Common myeloid progenitor, CD34-positive (primary cell): ENCODE data around the gene KCNA10.
A peak's percentile ranks its signal among the peaks of the same experiment; 100 is the strongest.
"Not testable (repeated sequence)": the region's sequence is repeated elsewhere in the genome, so short reads cannot be mapped to it uniquely, and the experiment has no call there.

Experiments
- CTCF ChIA-PET: fragments of 350-600 bp; sonication (Branson Sonifier 250); formaldehyde crosslinking; loops from one replicate; lab custom pipeline; 2021; ENCODE audit warnings: antibody characterized with exemption; lab: Charles Lee
- POLR2A ChIA-PET: fragments of 350-600 bp; sonication (Branson Sonifier 250); formaldehyde crosslinking; loops from one replicate; lab custom pipeline; 2021; ENCODE audit warnings: antibody characterized with exemption; lab: Charles Lee
- DNase-seq, 3 donors: peaks; one replicate each; pipeline versions ENCODE4 v3.0.0 to v3.0.0-alpha.2; 2013
- H3K27ac ChIP-seq, 2 experiments: 1 replicate in 1 of 2; 2 replicates in 1 of 2; pipeline ENCODE4 v1.7.0; 2013; ENCODE audit warnings: inconsistent platforms in 2 of 2, low read length in 2 of 2, mild to moderate bottlenecking in 2 of 2, low read depth in 1 of 2, moderate library complexity in 1 of 2; ENCODE audit not compliant: severe bottlenecking in 2 of 2, insufficient read depth in 1 of 2, poor library complexity in 1 of 2
- H3K27me3 ChIP-seq, 5 experiments: replicated peaks in 2 of 5; 1 replicate in 3 of 5; 2 replicates in 2 of 5; pipeline versions ENCODE4 v1.6.1 to v1.7.0; 2013; ENCODE audit warnings: low read length in 4 of 5, mild to moderate bottlenecking in 2 of 5, moderate library complexity in 2 of 5, inconsistent platforms in 1 of 5; ENCODE audit not compliant: insufficient read depth in 5 of 5, control insufficient read depth in 4 of 5
- H3K36me3 ChIP-seq, 4 experiments: 1 replicate in 2 of 4; 2 replicates in 2 of 4; pipeline versions ENCODE4 v1.6.1 to v1.7.0; 2013; ENCODE audit warnings: low read length in 3 of 4, control low read depth in 1 of 4, mild to moderate bottlenecking in 1 of 4; ENCODE audit not compliant: control insufficient read depth in 4 of 4, insufficient read depth in 4 of 4
- H3K4me1 ChIP-seq, 4 experiments: 1 replicate in 3 of 4; 2 replicates in 1 of 4; pipeline versions ENCODE4 v1.6.1 to v1.7.1; 2013; ENCODE audit warnings: low read length in 3 of 4, mild to moderate bottlenecking in 3 of 4, control low read depth in 1 of 4, inconsistent platforms in 1 of 4, moderate library complexity in 1 of 4; ENCODE audit not compliant: control insufficient read depth in 4 of 4, insufficient read depth in 4 of 4; ENCODE audit errors: control extremely low read depth in 1 of 4
- H3K4me3 ChIP-seq, 7 experiments: 1 replicate in 4 of 7; 2 replicates in 3 of 7; pipeline versions ENCODE4 v1.5.1 to v1.7.0; 2013; ENCODE audit warnings: mild to moderate bottlenecking in 7 of 7, low read length in 6 of 7, moderate library complexity in 6 of 7, inconsistent platforms in 2 of 7, low read depth in 2 of 7, control low read depth in 1 of 7; ENCODE audit not compliant: insufficient read depth in 4 of 7, control insufficient read depth in 1 of 7; ENCODE audit errors: extremely low read depth in 1 of 7
- H3K9me3 ChIP-seq, 5 experiments: 1 replicate in 4 of 5; 2 replicates in 1 of 5; pipeline versions ENCODE4 v1.6.1 to v1.7.1; 2013; ENCODE audit warnings: low read length in 4 of 5, mild to moderate bottlenecking in 2 of 5, inconsistent platforms in 1 of 5, low read depth in 1 of 5, moderate library complexity in 1 of 5; ENCODE audit not compliant: control insufficient read depth in 4 of 5, insufficient read depth in 2 of 5; ENCODE audit errors: control extremely low read depth in 1 of 5
- WGBS: methylation state at CpG from one replicate; pipeline ENCODE4 v1.1.5; 2013; ENCODE audit not compliant: insufficient coverage; 5-methylcytosine and 5-hydroxymethylcytosine counted together

Gene KCNA10

DNA sequence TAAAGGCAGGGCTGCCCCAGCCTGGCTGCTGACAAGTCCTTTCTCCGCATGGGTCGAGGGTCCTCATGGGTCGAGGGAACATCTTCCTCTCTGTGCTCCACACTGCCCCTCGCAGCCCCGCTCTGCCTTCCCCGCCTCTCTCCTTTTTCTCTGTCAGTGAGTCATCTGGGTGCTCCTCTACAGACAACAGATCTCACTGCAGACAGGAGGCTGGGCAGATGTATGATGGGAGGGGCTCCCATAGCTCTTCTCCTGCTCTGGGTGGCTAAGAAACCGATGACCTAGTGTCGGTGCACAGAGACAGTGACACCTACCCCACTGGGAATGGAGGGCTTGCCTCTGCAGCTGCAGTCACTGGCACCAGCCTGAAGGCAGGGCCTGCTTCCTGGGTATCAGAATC, 5.5 kb downstream of the KCNA10 start:
- POLR2A ChIA-PET = no interaction called here
- DNase-seq = no peak
- WGBS = 96% methylated on average over 6 of the region's 8 CpGs

DNA sequence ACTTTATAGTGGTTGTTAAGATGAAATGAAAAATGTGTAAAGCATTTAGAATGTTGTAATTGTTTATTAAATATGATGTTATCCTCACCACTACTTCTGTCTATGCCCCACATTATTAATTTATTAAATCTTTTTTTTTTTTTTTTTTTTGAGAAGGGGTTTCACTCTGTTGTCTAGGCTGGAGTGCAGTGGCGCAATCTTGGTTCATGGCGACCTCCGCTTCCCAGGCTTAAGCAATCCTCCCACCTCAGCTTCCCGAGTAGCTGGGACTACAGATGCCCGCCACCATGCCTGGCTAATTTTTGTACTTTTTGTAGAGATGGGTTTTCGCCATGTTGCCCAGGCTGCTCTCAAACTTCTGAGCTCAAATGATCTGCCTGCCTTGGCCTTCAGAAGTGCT, 7.5 kb downstream of the KCNA10 start:
- no peaks in the 10 kb centered on the region for H3K36me3 ChIP-seq
- no CpG with 5 or more reads among the region's 6 CpGs for WGBS
- ChIA-PET CTCF (interaction anchor here (1.0 to 3.1 kb wide), 3 partner anchors 12 to 76 kb away, joined by 3 to 12 read pairs (median 5); no protein-coding TSS in a partner anchor), POLR2A (no interaction called here)
- DNase-seq = no peak
- no peaks in the 10 kb centered on the region for H3K9me3 ChIP-seq
- H3K27me3 ChIP-seq = no peaks in the 10 kb centered on the region
- H3K4me3 ChIP-seq = no peak overlapping the region
- no peak overlapping the region for H3K27ac ChIP-seq
- H3K4me1 ChIP-seq = peaks cover 0 to 5% (median 2%) of the 10 kb centered on the region in 4 experiments

More for the DNA sequence above, 5.5 kb downstream of the KCNA10 start:
- CTCF ChIA-PET = interaction anchor here (3.1 kb wide), 1 partner anchor 18 kb away, joined by 12 read pairs; no protein-coding TSS in a partner anchor
- Histone ChIP-seq H3K27me3 (no peaks in the 10 kb centered on the region), H3K27ac (no peak overlapping the region), H3K4me3 (no peak overlapping the region), H3K4me1 (no peaks in the 10 kb centered on the region), H3K36me3 (no peaks in the 10 kb centered on the region), H3K9me3 (peaks cover 0 to 3% (median 0%) of the 10 kb centered on the region in 5 experiments)

DNA sequence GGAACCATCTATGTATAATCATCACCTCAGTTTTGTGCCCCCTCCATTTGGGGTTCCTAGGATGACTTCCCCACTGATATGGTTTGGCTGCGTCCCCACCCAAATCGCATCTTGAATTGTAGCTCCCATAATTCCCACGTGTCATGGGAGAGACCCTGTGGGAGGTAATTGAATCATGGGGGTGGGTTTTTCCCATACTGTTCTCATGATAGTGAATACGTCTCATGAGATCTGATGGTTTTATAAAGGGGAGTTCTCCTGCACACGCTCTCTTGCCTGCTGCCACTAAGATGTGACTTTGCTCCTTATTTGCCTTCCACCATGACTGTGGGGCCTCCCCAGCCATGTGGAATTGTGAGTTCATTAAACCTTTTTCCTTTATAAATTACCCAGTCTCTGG, 8.1 kb downstream of the KCNA10 start:
- H3K9me3 ChIP-seq, H3K4me3 ChIP-seq, H3K4me1 ChIP-seq, DNase-seq, H3K27me3 ChIP-seq, H3K27ac ChIP-seq, POLR2A ChIA-PET, H3K36me3 ChIP-seq: not testable (repeated sequence)
- CTCF ChIA-PET = interaction anchor here (1.0 to 3.1 kb wide), 2 partner anchors 15 to 75 kb away, joined by 3 to 12 read pairs; no protein-coding TSS in a partner anchor
- no CpG with 5 or more reads among the region's 5 CpGs for WGBS

DNA sequence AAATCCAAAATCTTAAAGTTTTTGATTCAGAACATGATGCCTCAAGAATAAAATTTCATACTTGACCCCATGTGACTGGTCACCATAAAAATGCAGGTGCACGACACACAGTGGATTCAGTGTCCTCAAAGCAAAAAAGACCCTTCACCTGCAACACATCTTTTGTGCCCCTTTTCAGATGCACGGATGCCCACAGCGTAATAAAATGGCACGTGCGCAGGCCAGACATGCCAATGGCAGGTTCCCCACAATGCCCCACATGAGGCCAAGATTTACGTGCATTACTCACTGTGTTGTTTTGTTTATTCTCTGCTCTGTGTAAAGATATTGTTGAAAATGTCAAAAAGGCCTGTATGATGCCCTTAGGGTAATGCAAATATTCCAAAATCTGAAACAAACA, 9.3 kb downstream of the KCNA10 start:
- no peak for DNase-seq
- CTCF ChIA-PET = interaction anchor here (1.0 to 1.2 kb wide), 3 partner anchors 13 to 36 kb away, joined by 3 to 4 read pairs (median 4); no protein-coding TSS in a partner anchor
- POLR2A ChIA-PET = no interaction called here
- peaks cover 0 to 5% (median 2%) of the 10 kb centered on the region in 4 experiments for H3K4me1 ChIP-seq
- H3K9me3 ChIP-seq = no peaks in the 10 kb centered on the region
- H3K36me3 ChIP-seq = no peaks in the 10 kb centered on the region
- H3K4me3 ChIP-seq = no peak overlapping the region
- no peaks in the 10 kb centered on the region for H3K27me3 ChIP-seq
- 98% methylated on average over 6 of the region's 6 CpGs for WGBS
- H3K27ac ChIP-seq = no peak overlapping the region

DNA sequence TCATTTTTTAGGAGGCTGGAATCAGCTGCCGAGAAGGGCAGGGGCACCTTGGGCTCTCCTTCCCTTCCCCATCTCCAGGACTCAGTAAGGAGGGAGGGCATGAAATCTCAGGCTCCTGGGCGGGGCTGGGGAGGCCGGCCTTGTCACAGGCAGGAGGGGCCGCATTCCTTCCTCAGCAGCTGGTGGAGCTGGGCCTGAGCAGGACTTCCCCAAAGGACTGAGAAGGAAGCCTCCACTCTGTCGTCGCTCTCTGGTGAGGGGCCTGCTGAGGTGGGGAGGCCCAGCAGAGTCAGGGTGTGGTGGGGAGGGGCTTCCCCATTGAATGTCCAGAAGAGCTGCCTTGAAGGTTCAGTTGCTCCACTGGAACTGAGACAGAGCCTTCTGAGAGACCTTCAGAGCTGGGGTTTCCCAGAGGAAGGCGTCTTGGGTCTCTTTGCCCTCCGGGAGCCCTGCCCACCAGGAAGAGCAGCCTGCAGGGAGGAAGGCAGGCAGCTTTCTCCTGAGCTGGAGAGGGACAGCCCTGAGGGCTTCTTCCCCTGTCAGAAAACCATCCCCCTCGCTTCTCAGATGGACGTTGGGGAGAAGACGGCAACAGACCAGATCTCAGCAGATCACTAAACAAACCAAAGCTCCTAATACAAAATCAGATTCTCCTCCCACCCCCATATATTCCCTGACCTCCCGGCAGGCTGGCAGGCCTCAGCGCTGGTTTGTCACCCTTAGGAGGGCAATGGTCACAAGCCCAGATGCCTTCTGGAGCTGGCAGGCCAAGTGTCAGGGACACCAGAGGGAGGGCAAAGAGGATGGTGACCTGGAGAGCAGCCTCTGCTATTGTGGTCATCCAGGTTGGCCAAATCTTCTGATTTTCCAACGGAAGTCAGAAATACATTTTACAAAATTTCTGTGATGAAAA, 10.7 kb downstream of the KCNA10 start:
- Histone ChIP-seq H3K27ac (no peak overlapping the region), H3K27me3 (no peaks in the 10 kb centered on the region), H3K4me3 (no peak overlapping the region), H3K9me3 (no peaks in the 10 kb centered on the region), H3K4me1 (peaks cover 0 to 5% (median 2%) of the 10 kb centered on the region in 4 experiments), H3K36me3 (no peaks in the 10 kb centered on the region)
- DNase-seq = peak in 2 of 3 donors; percentile 31 to 41
- 35% methylated on average over 8 of the region's 14 CpGs for WGBS
- POLR2A ChIA-PET = no interaction called here
- CTCF ChIA-PET = interaction anchor here (1.2 to 2.4 kb wide), 4 partner anchors 12 to 35 kb away, joined by 4 to 10 read pairs (median 4); no protein-coding TSS in a partner anchor

DNA sequence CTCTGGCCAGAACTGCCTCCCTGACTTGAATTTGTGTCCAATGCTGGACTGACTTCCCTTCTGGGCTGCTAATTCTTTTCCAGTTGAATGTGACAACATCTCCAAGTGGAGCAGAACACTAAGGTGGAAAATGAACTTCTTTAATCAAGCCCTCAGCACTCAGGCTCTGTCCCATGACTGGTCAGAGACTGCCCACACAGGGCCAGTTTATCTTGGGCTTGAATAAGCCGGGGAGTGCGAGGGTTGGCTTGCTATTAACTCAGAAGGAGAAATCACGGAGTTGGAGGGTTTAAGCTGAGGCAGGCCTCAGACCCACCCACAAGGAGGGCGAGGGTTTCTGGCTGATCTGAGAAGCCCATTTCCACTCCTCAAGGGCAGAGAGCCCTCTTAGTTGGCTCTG, 12.4 kb downstream of the KCNA10 start:
- no peaks in the 10 kb centered on the region for H3K9me3 ChIP-seq
- H3K27me3 ChIP-seq = no peaks in the 10 kb centered on the region
- CTCF ChIA-PET = interaction anchor here (2.4 kb wide), 1 partner anchor 10 kb away, joined by 10 read pairs; no protein-coding TSS in a partner anchor
- H3K27ac ChIP-seq = no peak overlapping the region
- H3K36me3 ChIP-seq = no peaks in the 10 kb centered on the region
- POLR2A ChIA-PET = no interaction called here
- H3K4me1 ChIP-seq = peaks cover 0 to 9% (median 8%) of the 10 kb centered on the region in 4 experiments
- no peak for DNase-seq
- WGBS = 97% methylated on average over 3 of the region's 4 CpGs
- no peak overlapping the region for H3K4me3 ChIP-seq

DNA sequence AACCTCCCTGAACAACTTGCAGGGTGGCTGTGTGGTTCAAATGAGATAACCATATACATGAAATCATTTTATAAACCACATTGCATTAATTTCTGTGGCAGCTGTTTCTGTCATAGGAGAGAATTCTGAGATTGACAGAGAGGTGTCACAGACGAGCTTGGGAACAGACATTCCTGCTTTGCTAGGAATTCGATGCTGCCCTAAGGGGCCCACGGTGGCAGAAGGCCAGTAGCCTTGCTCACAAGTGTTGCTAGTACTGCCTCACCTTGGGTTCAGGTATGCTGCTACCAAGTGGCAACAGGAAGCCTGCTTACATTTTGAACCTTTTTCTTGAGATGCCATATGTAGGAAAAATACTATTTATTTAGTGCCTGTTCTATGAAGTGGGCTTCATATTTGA, 13.4 kb downstream of the KCNA10 start:
- no peak for DNase-seq
- Histone ChIP-seq H3K27ac (no peak overlapping the region), H3K4me1 (peaks cover 0 to 11% (median 9%) of the 10 kb centered on the region in 4 experiments), H3K9me3 (no peaks in the 10 kb centered on the region), H3K4me3 (no peak overlapping the region), H3K27me3 (no peaks in the 10 kb centered on the region), H3K36me3 (no peaks in the 10 kb centered on the region)
- CTCF ChIA-PET = interaction anchor here (0.8 to 2.6 kb wide), 2 partner anchors 10 to 23 kb away, joined by 3 to 9 read pairs; no protein-coding TSS in a partner anchor
- WGBS = 98% methylated on average over 3 of the region's 3 CpGs
- POLR2A ChIA-PET = no interaction called here
